SK-N-SH (cell line): ENCODE measurements around the gene LGR5.

ENCODE experiments used
- CTCF ChIP-seq: fragments of 200-600 bp; sonication (generic); IDR thresholded peaks from 2 replicates; pipeline ENCODE4 v1.6.1; 2017; ENCODE audit warnings: antibody characterized with exemption, mild to moderate bottlenecking, moderate library complexity
- MAX ChIP-seq: IDR thresholded peaks from 2 replicates; pipeline ENCODE4 v1.4.0; 2012; ENCODE audit warnings: low read depth
- MXI1 ChIP-seq: IDR thresholded peaks from 2 replicates; pipeline ENCODE4 v1.6.1; 2012; ENCODE audit warnings: mild to moderate bottlenecking, low read depth, low read length, improper control_type of control experiment
- SIN3A ChIP-seq: IDR thresholded peaks from 2 replicates; pipeline ENCODE4 v1.6.1; 2012; ENCODE audit warnings: low read depth, mild to moderate bottlenecking, low read length, moderate library complexity, borderline replicate concordance
- SMC3 ChIP-seq: IDR thresholded peaks from 2 replicates; pipeline ENCODE4 v1.6.1; 2012; ENCODE audit warnings: low read depth, low read length, improper control_type of control experiment
- TAF1 ChIP-seq: IDR thresholded peaks from 2 replicates; pipeline ENCODE4 v1.6.1; 2012; ENCODE audit warnings: low read depth, mild to moderate bottlenecking, low read length, moderate library complexity, borderline replicate concordance

GRCh38 chr12:71626098-71626497 lies 186.5 kb downstream of the LGR5 start:
- no peak for TF ChIP-seq MXI1
- no peak for TF ChIP-seq TAF1
- no peak for TF ChIP-seq MAX
- no peak for TF ChIP-seq CTCF
- no peak for TF ChIP-seq SIN3A
- TF ChIP-seq SMC3, result no peak
